GM19025 (cell line): Measurements from ENCODE around the gene JMJD1C.
"Not testable (repeated sequence)": the region's sequence is repeated elsewhere in the genome, so short reads cannot be mapped to it uniquely, and the experiment has no call there.

Source experiments
- ATAC-seq: cut with Tn5 transposase; IDR thresholded peaks from one replicate; pipeline ENCODE4 v1.9.1; 2021; ENCODE audit warnings: mild to moderate bottlenecking, low read depth, moderate library complexity; ENCODE audit not compliant: unreplicated experiment

The JMJD1C gene

DNA sequence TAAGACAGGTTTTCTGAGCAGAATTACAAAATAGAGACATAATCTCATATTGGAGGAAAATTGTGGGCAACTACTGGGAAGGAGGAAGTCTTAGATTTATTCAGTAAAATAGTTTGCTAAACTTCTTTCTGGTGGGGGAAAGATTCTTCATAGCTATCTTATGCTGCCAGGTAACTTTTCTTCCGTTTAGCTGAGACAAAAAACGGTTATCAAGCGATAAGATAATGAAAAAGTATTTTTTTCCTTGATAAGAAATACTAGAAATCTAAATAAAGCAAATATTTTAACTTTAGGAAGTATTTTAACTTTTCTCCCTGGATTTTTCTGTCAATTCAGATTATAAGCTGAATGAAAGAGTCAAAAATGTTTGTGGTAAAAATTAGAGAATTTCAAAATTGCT lies 52.3 kb downstream of the JMJD1C start:
- no peak for ATAC-seq

- ATAC-seq: no peak
These were observed 53.5 kb downstream of the JMJD1C start for GRCh38 chr10:63412304-63412703.

GRCh38 chr10:63410633-63411032 lies 55.1 kb downstream of the JMJD1C start:
- no peak for ATAC-seq

DNA sequence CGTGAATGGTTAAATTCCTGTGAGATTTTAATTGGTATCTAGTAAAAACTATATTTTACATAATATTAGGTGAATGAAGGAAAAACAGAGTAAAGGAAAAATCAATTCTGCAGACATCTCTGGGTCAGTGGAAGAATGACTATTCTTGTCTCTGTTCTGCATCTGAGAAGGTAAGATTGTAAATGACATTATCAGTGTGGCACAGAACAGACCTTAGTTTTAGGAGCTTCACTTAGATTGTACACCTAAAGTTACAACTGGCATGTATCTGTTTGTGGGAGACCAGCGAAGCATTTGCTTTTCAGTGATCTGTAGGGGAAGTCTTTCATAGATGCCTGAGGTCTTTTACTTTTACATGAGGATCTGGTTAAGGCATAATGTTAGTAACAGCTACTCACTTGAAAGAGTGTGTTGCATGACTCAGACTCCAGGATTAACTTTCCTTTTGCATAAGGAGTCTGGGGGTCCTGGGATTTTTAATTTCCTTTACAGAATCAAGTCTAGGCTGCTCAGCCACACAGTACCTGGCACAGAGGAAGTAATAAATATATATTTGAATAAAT lies 56.2 kb downstream of the JMJD1C start:
- no peak for ATAC-seq

DNA sequence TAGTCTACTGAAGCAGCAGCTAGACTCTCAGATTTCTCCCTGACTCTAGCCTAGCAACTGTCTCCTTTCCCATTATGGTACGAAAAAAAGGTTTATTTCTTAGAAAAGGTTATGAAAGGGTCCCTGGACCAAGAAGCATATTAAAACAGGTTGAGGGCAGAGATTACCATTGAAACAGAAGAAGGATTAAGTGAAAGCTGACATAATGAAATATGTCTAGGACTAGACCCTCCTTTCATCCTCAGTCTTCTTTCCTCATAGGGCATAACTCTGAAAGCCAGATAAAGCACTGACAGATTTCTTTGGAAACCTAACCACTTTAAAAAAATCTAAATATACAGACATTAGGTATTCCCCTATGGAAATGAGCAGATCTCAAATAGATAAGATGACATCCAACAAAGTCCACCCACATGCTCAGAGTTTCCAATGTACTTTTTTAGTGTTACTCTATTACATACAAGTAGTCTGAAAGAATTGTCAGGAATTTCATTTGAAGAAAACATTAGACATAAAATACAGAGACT lies 58.6 kb downstream of the JMJD1C start:
- no peak for ATAC-seq

DNA sequence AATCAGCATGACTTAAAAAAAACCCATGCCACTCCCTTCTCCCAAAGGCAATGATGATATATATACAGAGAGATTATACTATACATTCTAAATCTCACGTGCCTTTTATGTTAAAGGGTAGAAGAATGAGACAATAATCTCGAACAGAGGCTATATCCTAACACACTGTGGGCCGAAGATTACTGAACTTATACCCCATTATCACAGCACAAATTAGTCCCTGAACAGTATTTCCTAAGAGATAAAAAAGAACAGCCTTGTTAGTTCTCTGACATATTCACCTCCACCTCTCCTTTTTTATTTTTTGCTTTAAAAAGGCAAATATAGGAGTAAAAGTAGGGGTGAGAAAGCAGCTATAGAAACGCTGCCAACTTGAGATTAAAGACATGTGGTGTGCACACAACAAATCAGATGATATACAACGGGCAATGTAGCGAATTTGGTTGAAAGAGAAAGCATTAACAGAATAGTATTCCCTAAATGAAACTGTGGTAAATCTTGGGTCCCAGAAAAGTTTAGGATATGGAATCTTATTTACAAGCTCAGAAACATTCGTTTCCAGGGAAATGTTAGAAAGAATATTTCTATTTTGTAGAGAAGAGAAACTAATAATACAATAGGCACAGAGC lies 69.5 kb downstream of the JMJD1C start:
- ATAC-seq: no peak

GRCh38 chr10:63393050-63393449 lies 72.7 kb downstream of the JMJD1C start:
- ATAC-seq: no peak

DNA sequence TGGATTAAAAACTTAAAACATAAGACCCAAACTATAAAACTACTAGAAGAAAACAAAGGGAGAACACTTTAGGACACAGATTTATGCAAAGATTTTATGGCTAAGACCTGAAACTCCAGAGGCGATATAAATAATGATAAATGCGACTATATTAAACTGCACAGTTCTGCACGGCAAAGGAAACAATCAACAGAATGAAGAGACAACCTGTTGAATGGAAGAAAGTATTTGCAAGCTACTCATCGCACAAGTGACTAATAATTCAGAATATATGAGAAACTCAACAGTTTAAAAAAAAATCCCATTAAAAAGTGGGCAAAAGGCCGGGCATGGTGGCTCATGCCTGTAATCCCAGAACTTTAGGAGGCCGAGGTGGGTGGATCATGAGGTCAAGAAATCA lies 73.6 kb downstream of the JMJD1C start:
- ATAC-seq: no peak

DNA sequence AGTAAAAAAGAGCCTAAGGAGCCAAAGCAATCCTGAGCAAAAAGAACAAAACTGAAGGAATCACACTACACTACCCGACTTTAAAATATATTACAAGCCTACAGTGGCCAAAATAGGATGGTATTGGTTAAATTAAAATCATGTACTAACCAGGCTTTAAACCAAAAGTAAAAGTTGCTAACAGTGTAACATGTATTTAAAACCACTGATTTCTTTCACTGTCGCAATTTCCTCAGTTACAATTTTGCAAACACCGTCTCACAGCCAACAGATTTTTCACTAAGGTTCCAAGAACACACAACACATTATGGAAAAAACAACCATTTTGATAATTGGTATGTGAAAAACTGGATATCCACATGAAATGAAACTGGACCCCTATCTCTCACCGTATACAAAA lies 74.0 kb downstream of the JMJD1C start:
- no peak for ATAC-seq

GRCh38 chr10:63390521-63390920 lies 75.3 kb downstream of the JMJD1C start:
- ATAC-seq: no peak

- no peak for ATAC-seq
These were observed 77.3 kb downstream of the JMJD1C start for GRCh38 chr10:63388421-63389031.

DNA sequence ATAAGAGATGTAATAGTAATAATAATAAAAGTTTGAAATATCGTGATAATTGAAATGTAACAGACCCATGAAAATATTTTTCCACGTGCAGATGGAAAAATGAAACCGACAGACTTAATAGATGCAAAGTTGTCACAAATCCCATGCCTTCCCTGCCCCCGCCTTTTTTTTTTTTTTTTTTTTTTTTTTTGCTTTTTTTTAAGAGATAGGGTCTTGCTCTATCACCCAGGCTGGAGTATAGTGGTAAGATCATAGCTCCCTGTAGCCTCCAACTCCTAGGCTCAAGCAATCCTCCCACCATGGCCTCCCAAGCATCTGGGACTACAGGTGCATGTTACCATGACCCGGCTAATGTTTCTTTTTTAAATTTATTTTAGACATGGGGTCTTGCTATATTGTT lies 80.5 kb downstream of the JMJD1C start:
- no peak for ATAC-seq

- ATAC-seq: no peak
These were observed 81.1 kb downstream of the JMJD1C start for GRCh38 chr10:63384675-63385074.

DNA sequence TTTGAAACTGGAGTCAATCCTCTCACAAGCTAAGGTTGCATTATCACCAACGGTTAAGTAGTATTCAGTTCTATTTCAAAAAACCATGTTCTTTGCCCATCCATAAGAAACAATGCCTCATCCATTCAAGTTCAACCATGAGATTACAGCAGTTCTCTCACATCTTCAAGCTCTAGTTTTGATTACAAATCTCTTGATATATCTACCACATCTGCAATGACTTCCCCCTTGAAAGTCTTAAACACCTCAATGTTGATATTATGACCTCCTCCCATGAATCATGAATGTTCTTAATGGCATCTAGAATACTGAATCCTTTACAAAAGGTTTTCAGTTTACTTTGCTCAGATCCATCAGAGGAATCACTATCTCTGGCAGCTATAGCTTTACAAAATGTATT lies 81.8 kb downstream of the JMJD1C start:
- no peak for ATAC-seq

DNA sequence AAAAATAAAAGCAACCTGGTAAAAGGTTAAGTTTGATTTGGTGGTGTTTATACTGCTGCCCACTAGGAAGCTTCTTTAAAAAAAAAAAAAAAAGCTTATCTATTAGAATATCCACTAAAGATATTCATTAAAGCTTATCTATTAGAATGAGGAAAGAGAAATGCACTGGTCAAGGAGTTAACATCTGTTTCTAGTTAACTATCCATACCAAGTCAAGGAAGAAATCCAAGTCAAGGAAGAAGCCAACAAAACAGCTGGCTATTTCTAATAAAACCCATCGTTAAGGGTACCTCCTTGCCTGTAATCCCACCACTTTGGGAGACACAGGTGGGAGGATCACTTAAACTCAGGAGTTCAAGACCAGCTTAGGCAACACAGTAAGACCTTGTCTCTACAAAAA lies 82.6 kb downstream of the JMJD1C start:
- ATAC-seq: no peak

- ATAC-seq: no peak
These were observed 83.7 kb downstream of the JMJD1C start for GRCh38 chr10:63382066-63382465.

- not testable (repeated sequence) for ATAC-seq
These were observed 88.5 kb downstream of the JMJD1C start for GRCh38 chr10:63377305-63377661.

GRCh38 chr10:63376560-63377304 lies 89.0 kb downstream of the JMJD1C start:
- peak; percentile 88 for ATAC-seq

DNA sequence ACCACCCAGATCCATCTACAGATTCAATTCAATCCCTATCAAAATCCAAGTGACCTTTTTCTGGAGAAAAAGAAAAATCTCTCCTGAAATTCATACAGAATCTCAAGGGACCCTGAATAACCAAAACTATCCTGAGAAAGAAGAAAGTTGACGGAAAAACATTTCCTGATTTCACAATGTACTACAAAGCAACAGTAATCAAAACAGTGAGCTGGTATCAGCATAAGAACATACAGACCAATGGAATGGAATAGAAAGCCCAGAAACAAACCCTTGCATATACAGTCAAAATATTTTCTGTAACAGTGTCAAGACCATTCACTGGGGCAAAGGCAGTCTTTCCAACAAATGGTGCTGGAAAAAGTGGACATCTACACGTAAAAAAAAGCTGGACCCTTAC lies 89.9 kb downstream of the JMJD1C start:
- no peak for ATAC-seq

DNA sequence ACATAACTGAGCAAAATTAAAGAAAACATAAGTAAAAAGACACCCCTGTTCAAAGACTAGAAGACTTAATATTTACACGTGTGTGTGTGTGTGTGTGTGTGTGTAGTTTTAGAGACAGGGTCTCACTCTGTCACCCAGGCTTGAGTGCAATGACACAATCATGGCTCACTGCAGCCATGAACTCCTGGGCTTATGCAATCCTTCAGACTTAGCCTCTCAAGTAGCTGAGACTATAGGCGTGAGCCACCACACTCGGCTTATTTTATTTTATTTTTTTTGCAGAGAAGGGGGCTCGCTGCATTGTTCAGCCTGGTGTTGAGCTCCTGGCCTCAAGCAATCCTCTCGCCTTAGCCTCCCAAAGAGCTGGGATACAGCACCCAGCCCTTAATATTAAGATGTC lies 90.3 kb downstream of the JMJD1C start:
- ATAC-seq: no peak

DNA sequence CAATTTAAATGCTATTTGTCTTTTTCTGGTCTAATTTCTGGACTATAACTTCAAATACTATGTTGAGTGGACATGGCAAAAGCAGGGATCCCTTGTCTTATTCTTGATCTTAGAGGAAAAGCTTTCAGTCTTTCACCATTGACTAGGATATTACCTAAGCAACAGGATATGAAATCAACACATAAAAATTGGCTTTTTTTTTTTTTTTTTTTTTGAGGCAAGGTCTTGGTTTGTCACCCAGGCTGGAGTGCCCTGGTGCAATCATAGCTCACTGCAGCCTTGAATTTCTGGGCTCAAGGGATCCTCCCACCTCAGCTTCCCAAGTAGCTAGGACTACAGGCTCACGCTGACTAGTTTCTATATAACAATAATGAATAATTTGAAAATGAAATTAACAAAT lies 90.8 kb downstream of the JMJD1C start:
- ATAC-seq: no peak
